MM.1S (cell line): ENCODE data around the gene MOB3B.
"Not testable (repeated sequence)": the region's sequence is repeated elsewhere in the genome, so short reads cannot be mapped to it uniquely, and the experiment has no call there.

Experiments
- DNase-seq: peaks from one replicate; pipeline ENCODE4 v3.0.0-alpha.2; 2015
- H2AFZ ChIP-seq: fragments of 300-600 bp; sonication (generic); 2 replicates; pipeline ENCODE4 v1.6.0; 2016; ENCODE audit warnings: antibody characterized with exemption, low read length
- H3F3A ChIP-seq: fragments of 300-600 bp; sonication (generic); 2 replicates; pipeline ENCODE4 v1.6.1; 2016; ENCODE audit warnings: mild to moderate bottlenecking, antibody characterized with exemption, low read length, moderate library complexity, mixed read lengths; ENCODE audit not compliant: insufficient read depth
- H3K27ac ChIP-seq: fragments of 300-600 bp; sonication (generic); 2 replicates; pipeline ENCODE4 v1.5.1; 2016; ENCODE audit warnings: mild to moderate bottlenecking, low read length
- H3K27me3 ChIP-seq: fragments of 300-600 bp; sonication (generic); replicated peaks from 2 replicates; pipeline ENCODE4 v1.6.0; 2016; ENCODE audit warnings: low read length; ENCODE audit not compliant: insufficient read depth
- H3K36me3 ChIP-seq: fragments of 300-600 bp; sonication (generic); replicated peaks from 2 replicates; pipeline ENCODE4 v1.6.1; 2016; ENCODE audit warnings: mild to moderate bottlenecking, low read length, mixed read lengths; ENCODE audit not compliant: insufficient read depth
- H3K4me1 ChIP-seq: fragments of 300-600 bp; sonication (generic); 2 replicates; pipeline ENCODE4 v1.6.1; 2016; ENCODE audit warnings: low read length, mixed read lengths
- H3K4me2 ChIP-seq: fragments of 300-600 bp; sonication (generic); 2 replicates; pipeline ENCODE4 v1.6.0; 2016; ENCODE audit warnings: low read depth, low read length
- H3K4me3 ChIP-seq: fragments of 300-600 bp; sonication (generic); 2 replicates; pipeline ENCODE4 v1.5.1; 2016; ENCODE audit warnings: low read length, mixed read lengths
- H3K79me2 ChIP-seq: fragments of 300-600 bp; sonication (generic); 2 replicates; pipeline ENCODE4 v1.6.1; 2016; ENCODE audit warnings: mixed run types, low read length, mixed read lengths
- H3K9ac ChIP-seq: fragments of 300-600 bp; sonication (generic); 2 replicates; pipeline ENCODE4 v1.6.1; 2016; ENCODE audit warnings: low read length, mixed read lengths
- H3K9me2 ChIP-seq: fragments of 300-600 bp; sonication (generic); replicated peaks from 2 replicates; pipeline ENCODE4 v1.6.1; 2016; ENCODE audit warnings: mild to moderate bottlenecking, low read length, mixed read lengths; ENCODE audit not compliant: insufficient read depth
- H3K9me3 ChIP-seq: fragments of 300-600 bp; sonication (generic); replicated peaks from 2 replicates; pipeline ENCODE4 v1.6.1; 2016; ENCODE audit warnings: mild to moderate bottlenecking, low read length, mixed read lengths; ENCODE audit not compliant: insufficient read depth
- H4K20me1 ChIP-seq: fragments of 300-600 bp; sonication (generic); 2 replicates; pipeline ENCODE4 v1.6.1; 2016; ENCODE audit warnings: mild to moderate bottlenecking, low read length, moderate library complexity, mixed read lengths; ENCODE audit not compliant: insufficient read depth
- CTCF ChIP-seq: fragments of 300-600 bp; sonication (generic); IDR thresholded peaks from 2 replicates; pipeline ENCODE4 v1.5.1; 2016; ENCODE audit warnings: antibody characterized with exemption, low read length, mixed read lengths
- EZH2 ChIP-seq: fragments of 300-600 bp; sonication (generic); optimal IDR thresholded peaks from 2 replicates; pipeline ENCODE3; 2017; ENCODE audit warnings: low read depth, mild to moderate bottlenecking, antibody characterized with exemption, low read length, mixed read lengths
- EZH2phosphoT487 ChIP-seq: fragments of 300-600 bp; sonication (generic); IDR thresholded peaks from 2 replicates; pipeline ENCODE4 v1.6.1; 2018; ENCODE audit warnings: antibody characterized with exemption, low read length

The MOB3B gene

GRCh38 chr9:27468462-27469110, 61.0 kb downstream of the MOB3B start:
- H3K9me2 ChIP-seq = no peaks in the 10 kb centered on the region
- H3K4me3 ChIP-seq = no peak overlapping the region
- H3K4me2 ChIP-seq = no peak overlapping the region
- no peak for TF ChIP-seq EZH2
- TF ChIP-seq CTCF = no peak
- TF ChIP-seq EZH2phosphoT487 = no peak
- DNase-seq = no peak
- no peaks in the 10 kb centered on the region for H3K79me2 ChIP-seq
- no peaks in the 10 kb centered on the region for H3K36me3 ChIP-seq
- no peak overlapping the region for H2AFZ ChIP-seq
- H3F3A ChIP-seq = no peaks in the 10 kb centered on the region
- H3K4me1 ChIP-seq = no peaks in the 10 kb centered on the region
- H3K27me3 ChIP-seq = no peaks in the 10 kb centered on the region
- no peak overlapping the region for H3K9ac ChIP-seq
- H4K20me1 ChIP-seq = no peaks in the 10 kb centered on the region
- H3K9me3 ChIP-seq = no peaks in the 10 kb centered on the region
- no peak overlapping the region for H3K27ac ChIP-seq

DNA sequence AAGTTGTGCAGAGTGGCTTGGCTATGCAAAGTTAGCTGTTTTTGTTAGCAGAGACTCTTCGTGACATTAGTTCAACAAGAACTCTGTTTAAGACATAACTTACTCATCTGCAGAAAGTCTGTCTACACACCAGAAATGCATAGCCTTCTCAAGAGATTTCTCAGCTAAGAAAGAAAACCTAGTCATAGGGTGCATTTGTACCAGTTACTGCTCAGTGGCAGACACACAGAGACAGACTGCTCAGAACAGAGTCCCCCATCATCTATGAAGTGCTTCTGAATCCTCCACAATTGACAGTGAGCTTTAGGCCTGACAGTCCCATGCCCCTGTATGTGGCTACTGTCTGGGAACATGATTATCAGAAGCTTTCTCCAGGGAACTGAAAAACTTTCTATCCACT, 61.6 kb downstream of the MOB3B start:
- Histone ChIP-seq H4K20me1 (no peaks in the 10 kb centered on the region), H3F3A (no peaks in the 10 kb centered on the region), H3K4me2 (no peak overlapping the region)

GRCh38 chr9:27467486-27467885, 62.1 kb downstream of the MOB3B start:
- Histone ChIP-seq H3K9me3 (no peaks in the 10 kb centered on the region), H3K27ac (no peak overlapping the region), H4K20me1 (no peaks in the 10 kb centered on the region), H3K27me3 (no peaks in the 10 kb centered on the region), H3F3A (no peaks in the 10 kb centered on the region), H2AFZ (no peak overlapping the region), H3K4me1 (no peaks in the 10 kb centered on the region), H3K36me3 (no peaks in the 10 kb centered on the region), H3K9me2 (no peaks in the 10 kb centered on the region), H3K9ac (no peak overlapping the region), H3K79me2 (no peaks in the 10 kb centered on the region), H3K4me3 (no peak overlapping the region), H3K4me2 (no peak overlapping the region)
- DNase-seq = no peak
- TF ChIP-seq EZH2phosphoT487 (no peak), CTCF (no peak), EZH2 (no peak)

More for the DNA sequence above, 61.6 kb downstream of the MOB3B start:
- no peak for DNase-seq
- TF ChIP-seq EZH2phosphoT487 (no peak), CTCF (no peak), EZH2 (no peak)
- Histone ChIP-seq H3K27ac (no peak overlapping the region), H2AFZ (no peak overlapping the region), H3K27me3 (no peaks in the 10 kb centered on the region), H3K79me2 (no peaks in the 10 kb centered on the region), H3K9ac (no peak overlapping the region), H3K36me3 (no peaks in the 10 kb centered on the region), H3K4me3 (no peak overlapping the region), H3K9me3 (no peaks in the 10 kb centered on the region), H3K4me1 (no peaks in the 10 kb centered on the region), H3K9me2 (no peaks in the 10 kb centered on the region)

DNA sequence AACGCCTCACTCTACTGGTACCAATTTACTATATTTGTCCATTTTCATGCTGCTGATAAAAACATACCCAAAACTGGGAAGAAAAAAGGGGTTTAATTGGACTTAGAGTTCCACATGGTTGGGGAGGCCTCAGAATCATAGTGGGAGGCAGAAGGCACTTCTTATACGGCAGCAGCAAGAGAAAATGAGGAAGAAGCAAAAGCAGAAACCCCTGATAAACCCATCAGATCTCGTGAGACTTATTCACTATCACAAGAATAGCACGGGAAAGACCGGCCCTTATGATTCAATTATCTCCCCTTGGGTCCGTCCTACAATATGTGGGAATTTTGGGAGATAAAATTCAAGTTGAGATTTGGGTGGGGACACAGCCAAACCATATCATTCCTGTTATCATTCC, 63.1 kb downstream of the MOB3B start:
- H3K9ac ChIP-seq, H3K4me1 ChIP-seq, H3K9me2 ChIP-seq, H3K79me2 ChIP-seq, H3K27me3 ChIP-seq, H3F3A ChIP-seq, DNase-seq, H3K9me3 ChIP-seq, H3K4me2 ChIP-seq, H3K36me3 ChIP-seq, H2AFZ ChIP-seq, H3K27ac ChIP-seq, H4K20me1 ChIP-seq, H3K4me3 ChIP-seq: not testable (repeated sequence)

DNA sequence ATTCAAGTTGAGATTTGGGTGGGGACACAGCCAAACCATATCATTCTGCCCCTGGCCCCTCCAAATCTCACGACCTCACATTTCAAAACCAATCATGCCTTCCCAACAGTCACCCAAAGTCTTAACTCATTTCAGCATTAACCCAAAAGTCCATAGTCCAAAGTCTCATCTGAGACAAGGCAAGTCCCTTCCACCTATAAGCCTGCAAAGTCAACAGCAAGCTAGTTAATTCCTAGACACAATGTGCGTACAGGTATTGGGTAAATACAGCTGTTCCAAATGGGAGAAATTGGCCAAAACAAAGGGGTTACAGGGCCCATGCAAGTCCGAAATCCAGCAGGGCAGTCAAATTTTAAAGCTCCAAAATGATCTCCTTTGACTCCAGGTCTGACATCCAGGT, 64.7 kb downstream of the MOB3B start:
- not testable (repeated sequence) for H3K4me2 ChIP-seq, H3K9me3 ChIP-seq, H3F3A ChIP-seq, H3K27me3 ChIP-seq, H3K27ac ChIP-seq, H3K9me2 ChIP-seq, DNase-seq, H3K4me1 ChIP-seq, H2AFZ ChIP-seq, H3K9ac ChIP-seq, H4K20me1 ChIP-seq, H3K36me3 ChIP-seq, H3K79me2 ChIP-seq, H3K4me3 ChIP-seq
